GM19043 (cell line): ENCODE results near the gene EXOC4.
"Not testable (repeated sequence)": the region's sequence is repeated elsewhere in the genome, so short reads cannot be mapped to it uniquely, and the experiment has no call there.

Experiments
- ATAC-seq: cut with Tn5 transposase; IDR thresholded peaks from one replicate; pipeline ENCODE4 v1.9.1; 2021; ENCODE audit warnings: low read depth; ENCODE audit not compliant: unreplicated experiment

The EXOC4 gene

GRCh38 chr7:133987582-133987981 is 734.7 kb downstream of the EXOC4 start:
- no peak for ATAC-seq

GRCh38 chr7:133993547-133993946 is 740.7 kb downstream of the EXOC4 start:
- no peak for ATAC-seq

GRCh38 chr7:133994100-133994499 is 741.2 kb downstream of the EXOC4 start:
- ATAC-seq = not testable (repeated sequence)

GRCh38 chr7:133997463-133997862 is 744.6 kb downstream of the EXOC4 start:
- no peak for ATAC-seq

- ATAC-seq = no peak
Observed at GRCh38 chr7:133999178-133999577, 746.3 kb downstream of the EXOC4 start.

- no peak for ATAC-seq
Observed at GRCh38 chr7:134004829-134005505, 752.1 kb downstream of the EXOC4 start.

GRCh38 chr7:134009314-134010110 is 756.6 kb downstream of the EXOC4 start:
- ATAC-seq = no peak

GRCh38 chr7:134013249-134013648 is 760.4 kb downstream of the EXOC4 start:
- ATAC-seq = no peak

GRCh38 chr7:134014935-134015334 is 762.1 kb downstream of the EXOC4 start:
- no peak for ATAC-seq

- ATAC-seq = no peak
Observed at GRCh38 chr7:134016223-134016941, 763.5 kb downstream of the EXOC4 start.

- ATAC-seq = no peak
Observed at GRCh38 chr7:134016942-134017303, 764.0 kb downstream of the EXOC4 start.

GRCh38 chr7:134018306-134018705 is 765.4 kb downstream of the EXOC4 start:
- no peak for ATAC-seq

- no peak for ATAC-seq
Observed at GRCh38 chr7:134019251-134019650, 766.4 kb downstream of the EXOC4 start.

GRCh38 chr7:134021836-134022235 is 769.0 kb downstream of the EXOC4 start:
- no peak for ATAC-seq

GRCh38 chr7:134022286-134022911 is 769.5 kb downstream of the EXOC4 start:
- ATAC-seq = no peak

GRCh38 chr7:134024739-134025138 is 771.9 kb downstream of the EXOC4 start:
- ATAC-seq = no peak

- ATAC-seq = no peak
Observed at GRCh38 chr7:134028853-134029252, 776.0 kb downstream of the EXOC4 start.

GRCh38 chr7:134029743-134030142 is 776.9 kb downstream of the EXOC4 start:
- ATAC-seq = no peak

GRCh38 chr7:134030460-134030865 is 777.6 kb downstream of the EXOC4 start:
- ATAC-seq = no peak

GRCh38 chr7:134031835-134032617 is 779.1 kb downstream of the EXOC4 start:
- no peak for ATAC-seq
